Measurements from ENCODE around the gene NFATC2IP. TPM values are rescaled to one million over a fixed set of nuclear protein-coding genes. Genes with fewer than 3 reads are reported as not detected.

The NFATC2IP gene
- total RNA-seq, 2 experiments from 2014 or later = 113 to 120 TPM

DNA sequence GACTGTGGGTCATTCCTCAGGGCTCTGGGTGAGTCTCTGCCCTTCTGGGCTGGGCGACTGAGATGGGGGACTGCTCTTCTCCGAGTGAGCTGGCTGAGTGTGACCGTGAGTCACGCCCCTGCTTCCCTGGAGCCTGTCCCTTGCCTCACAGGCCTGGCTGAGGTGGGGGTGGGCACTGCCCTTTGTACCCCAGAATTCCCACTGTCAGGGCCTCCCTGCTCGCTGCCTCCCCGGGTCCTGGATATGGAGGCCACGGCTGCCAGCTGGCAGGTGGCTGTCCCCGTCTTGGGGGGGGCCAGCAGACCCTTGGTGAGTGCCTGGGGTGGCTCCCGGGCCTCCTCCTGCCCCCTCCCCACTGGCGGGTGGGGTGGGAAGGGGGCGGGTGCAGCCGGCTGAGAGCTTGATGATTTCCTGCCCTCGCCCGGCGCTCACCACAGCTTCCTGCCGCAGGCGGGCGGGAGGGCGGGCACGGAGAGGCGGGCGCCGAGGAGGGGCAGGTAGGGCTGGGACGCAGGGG, 33.9 kb downstream of the NFATC2IP start, which contains the start of gene LAT:
TSS of gene LAT (plus strand) at position 434 of the 517 bp plus-strand sequence. CDS start 366 bp downstream, outside the sequence.
- peak; percentile 62 for ATAC-seq
- ChIA-PET POLR2A (interaction anchor here (0.6 to 4.2 kb wide), 8 partner anchors 8 to 45 kb away, joined by 3 to 24 read pairs (median 8); partner anchors contain the start of gene NFATC2IP), CTCF (interaction anchor here (0.9 to 2.9 kb wide), 3 partner anchors 11 to 40 kb away, joined by 3 to 14 read pairs (median 7); partner anchors contain the start of gene SPNS1)
- Mint-ChIP-seq H3K9me3 (ENCODE audit: insufficient read depth) (peaks cover 11% of the 10 kb centered on the region), H3K27me3 (ENCODE audit: low read depth) (no peaks in the 10 kb centered on the region), H3K4me3 (peak within 1 kb of the TSS; percentile 100), H3K4me1 (ENCODE audit: low read depth) (peaks cover 51% of the 10 kb centered on the region), H3K36me3 (ENCODE audit: low read depth) (peaks cover 84% of the 10 kb centered on the region), H3K27ac (peak within 1 kb of the TSS; percentile 95)
- peak; percentile 86 for DNase-seq

DNA sequence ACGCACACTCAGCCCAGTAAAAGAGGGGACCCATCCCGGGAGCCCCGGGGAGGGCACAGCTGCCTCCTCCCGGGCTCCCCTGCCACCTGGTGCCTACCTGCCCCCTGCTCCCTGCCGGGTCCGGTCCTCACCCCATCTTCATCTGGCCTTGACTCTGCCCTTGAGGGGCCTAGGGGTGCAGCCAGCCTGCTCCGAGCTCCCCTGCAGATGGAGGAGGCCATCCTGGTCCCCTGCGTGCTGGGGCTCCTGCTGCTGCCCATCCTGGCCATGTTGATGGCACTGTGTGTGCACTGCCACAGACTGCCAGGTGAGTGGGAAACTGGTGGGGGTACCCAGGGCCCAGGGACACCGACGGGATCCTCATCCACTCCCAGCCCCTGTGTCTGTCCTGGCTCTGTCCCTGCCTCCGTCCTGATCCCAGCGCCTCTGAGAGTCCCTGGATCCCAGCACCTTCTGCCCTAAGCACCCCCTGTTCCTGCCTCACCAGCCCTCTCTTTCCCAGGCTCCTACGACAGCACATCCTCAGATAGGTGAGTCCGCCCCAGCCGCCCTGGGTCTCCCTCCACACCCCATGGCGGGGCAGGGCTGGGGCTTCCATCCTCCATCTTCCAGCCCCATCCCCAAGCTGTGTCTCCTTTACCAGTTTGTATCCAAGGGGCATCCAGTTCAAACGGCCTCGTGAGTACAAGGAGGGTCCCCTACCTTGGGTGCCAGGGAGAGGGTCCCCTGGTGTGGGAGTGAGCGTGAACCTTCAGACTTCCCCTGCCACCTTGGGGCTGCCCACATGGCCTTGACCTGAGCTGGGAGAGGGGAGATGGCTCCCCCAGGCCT, 34.7 kb downstream of the NFATC2IP start:
- POLR2A ChIA-PET = interaction anchor here (0.6 to 4.2 kb wide), 8 partner anchors 12 to 44 kb away, joined by 3 to 24 read pairs (median 10); partner anchors contain the start of gene NFATC2IP
- ATAC-seq (peak; percentile 31), DNase-seq (peak; percentile 33)
- H3K9me3 Mint-ChIP-seq (ENCODE audit: insufficient read depth) = peaks cover 11% of the 10 kb centered on the region
- peaks cover 92% of the 10 kb centered on the region for H3K36me3 Mint-ChIP-seq (ENCODE audit: low read depth)
- peaks cover 59% of the 10 kb centered on the region for H3K4me1 Mint-ChIP-seq (ENCODE audit: low read depth)
- H3K27ac Mint-ChIP-seq = peak overlapping the region; percentile 95
- CTCF ChIA-PET = interaction anchor here (2.0 to 3.0 kb wide), 4 partner anchors 8 to 39 kb away, joined by 7 to 17 read pairs (median 14); partner anchors contain the start of gene SPNS1
- no peaks in the 10 kb centered on the region for H3K27me3 Mint-ChIP-seq (ENCODE audit: low read depth)
- peak overlapping the region; percentile 100 for H3K4me3 Mint-ChIP-seq

DNA sequence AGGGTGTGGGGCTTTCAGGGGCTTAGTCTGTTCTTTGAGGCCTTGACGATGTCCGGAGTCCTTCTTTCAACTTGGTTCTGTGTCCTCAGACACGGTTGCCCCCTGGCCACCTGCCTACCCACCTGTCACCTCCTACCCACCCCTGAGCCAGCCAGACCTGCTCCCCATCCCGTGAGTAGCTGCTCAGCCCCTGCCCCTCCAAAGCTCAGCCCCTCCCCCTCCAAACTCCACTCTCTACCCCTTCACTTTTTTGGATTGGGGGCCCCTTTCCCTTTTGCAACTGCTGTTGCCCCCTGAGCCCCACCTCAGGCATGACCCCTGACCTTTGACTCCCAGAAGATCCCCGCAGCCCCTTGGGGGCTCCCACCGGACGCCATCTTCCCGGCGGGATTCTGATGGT, 35.3 kb downstream of the NFATC2IP start:
- peaks cover 94% of the 10 kb centered on the region for H3K36me3 Mint-ChIP-seq (ENCODE audit: low read depth)
- CTCF ChIA-PET = interaction anchor here (2.0 to 3.0 kb wide), 4 partner anchors 9 to 38 kb away, joined by 7 to 17 read pairs (median 14); partner anchors contain the start of gene SPNS1
- POLR2A ChIA-PET = interaction anchor here (0.6 to 4.2 kb wide), 6 partner anchors 12 to 140 kb away, joined by 3 to 24 read pairs (median 10); partner anchors contain the start of genes NFATC2IP and TUFM

DNA sequence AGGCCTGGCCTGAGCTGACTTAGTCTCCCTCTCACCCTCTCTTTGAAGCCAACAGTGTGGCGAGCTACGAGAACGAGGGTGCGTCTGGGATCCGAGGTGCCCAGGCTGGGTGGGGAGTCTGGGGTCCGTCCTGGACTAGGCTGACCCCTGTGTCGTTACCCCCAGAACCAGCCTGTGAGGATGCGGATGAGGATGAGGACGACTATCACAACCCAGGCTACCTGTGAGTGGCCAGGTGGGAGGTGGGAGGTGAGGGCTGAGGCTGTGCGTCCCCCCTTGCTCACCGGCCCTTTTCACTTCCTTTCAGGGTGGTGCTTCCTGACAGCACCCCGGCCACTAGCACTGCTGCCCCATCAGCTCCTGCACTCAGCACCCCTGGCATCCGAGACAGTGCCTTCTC, 35.8 kb downstream of the NFATC2IP start:
- ChIA-PET CTCF (interaction anchor here (0.8 to 3.0 kb wide), 7 partner anchors 9 to 41 kb away, joined by 4 to 17 read pairs (median 9); partner anchors contain the start of gene SPNS1), POLR2A (interaction anchor here (0.6 to 4.2 kb wide), 10 partner anchors 12 to 140 kb away, joined by 3 to 24 read pairs (median 10); partner anchors contain the start of genes NFATC2IP, SPNS1 and TUFM)
- H3K9me3 Mint-ChIP-seq (ENCODE audit: insufficient read depth) = peaks cover 11% of the 10 kb centered on the region
- peak overlapping the region; percentile 95 for H3K27ac Mint-ChIP-seq
- H3K36me3 Mint-ChIP-seq (ENCODE audit: low read depth) = peaks cover 93% of the 10 kb centered on the region
- H3K4me3 Mint-ChIP-seq = peak overlapping the region; percentile 100
- no peak for ATAC-seq
- peak; percentile 34 for DNase-seq
- H3K4me1 Mint-ChIP-seq (ENCODE audit: low read depth) = peaks cover 66% of the 10 kb centered on the region
- no peaks in the 10 kb centered on the region for H3K27me3 Mint-ChIP-seq (ENCODE audit: low read depth)

More for the DNA sequence above, 35.3 kb downstream of the NFATC2IP start:
- Mint-ChIP-seq H3K9me3 (ENCODE audit: insufficient read depth) (peaks cover 11% of the 10 kb centered on the region), H3K27me3 (ENCODE audit: low read depth) (no peaks in the 10 kb centered on the region), H3K4me3 (peak overlapping the region; percentile 100), H3K4me1 (ENCODE audit: low read depth) (peaks cover 63% of the 10 kb centered on the region), H3K27ac (peak overlapping the region; percentile 95)
- peak; percentile 31 for DNase-seq
- ATAC-seq = no peak

DNA sequence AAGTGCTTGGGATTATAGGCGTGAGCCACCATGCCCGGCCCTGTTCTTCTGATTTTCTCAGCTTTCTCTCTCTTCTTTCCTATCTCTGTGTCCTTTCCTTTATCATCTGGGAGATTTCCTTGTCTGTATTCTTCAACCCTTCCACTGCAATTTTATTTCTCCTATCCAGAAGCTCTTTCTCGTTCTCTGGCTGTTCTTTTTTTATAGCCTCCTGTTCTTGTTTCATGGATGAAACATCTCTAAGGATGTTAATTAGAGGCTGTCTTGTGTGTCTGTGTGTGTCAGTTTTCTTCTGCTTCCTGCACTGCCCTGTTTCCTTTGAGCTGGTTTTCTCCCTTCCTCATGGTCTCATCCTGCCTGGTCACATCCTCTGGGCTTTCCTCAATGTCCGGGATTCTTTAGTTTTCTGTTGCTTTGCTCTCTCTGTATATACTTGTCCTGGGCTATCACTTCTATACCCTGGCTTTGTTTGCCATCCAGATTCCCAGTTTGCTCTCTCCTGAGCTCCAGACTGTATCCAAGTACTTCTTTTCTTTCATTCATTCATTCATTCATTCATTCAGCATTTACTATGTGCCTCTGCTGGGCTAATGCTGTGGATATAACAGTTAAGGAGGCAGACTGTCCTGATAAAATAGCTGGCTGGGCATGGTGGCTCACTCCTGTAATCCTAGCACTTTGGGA, 36.6 kb downstream of the NFATC2IP start:
- no peak for DNase-seq
- ChIA-PET POLR2A (interaction anchor here (0.7 to 4.2 kb wide), 9 partner anchors 13 to 124 kb away, joined by 3 to 24 read pairs (median 7); partner anchors contain the start of genes NFATC2IP and SPNS1), CTCF (interaction anchor here (0.8 to 3.0 kb wide), 7 partner anchors 10 to 42 kb away, joined by 4 to 17 read pairs (median 9); partner anchors contain the start of gene SPNS1)
- H3K27me3 Mint-ChIP-seq (ENCODE audit: low read depth) = no peaks in the 10 kb centered on the region
- peaks cover 7% of the 10 kb centered on the region for H3K9me3 Mint-ChIP-seq (ENCODE audit: insufficient read depth)
- peaks cover 65% of the 10 kb centered on the region for H3K4me1 Mint-ChIP-seq (ENCODE audit: low read depth)
- no peak for ATAC-seq
- peaks cover 91% of the 10 kb centered on the region for H3K36me3 Mint-ChIP-seq (ENCODE audit: low read depth)
- H3K27ac Mint-ChIP-seq = peak overlapping the region; percentile 95
- H3K4me3 Mint-ChIP-seq = peak overlapping the region; percentile 100

DNA sequence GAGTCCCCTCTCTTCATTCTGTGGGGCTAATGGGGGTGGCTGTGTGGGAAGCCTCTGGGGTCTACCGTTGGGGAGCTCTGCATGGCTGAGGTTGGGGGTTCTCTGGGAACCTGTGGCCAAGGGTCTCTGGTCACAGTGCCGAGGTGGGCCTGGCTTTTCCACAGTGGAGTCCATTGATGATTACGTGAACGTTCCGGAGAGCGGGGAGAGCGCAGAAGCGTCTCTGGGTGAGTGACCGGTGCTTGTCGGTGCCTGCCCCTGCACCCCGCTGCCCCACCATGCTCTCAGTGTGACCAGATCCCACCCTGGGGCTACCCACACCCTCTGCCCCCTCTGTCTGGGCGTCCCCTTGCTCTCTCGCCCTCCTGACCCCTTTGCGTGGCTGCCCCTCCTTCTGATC, 38.6 kb downstream of the NFATC2IP start:
- Mint-ChIP-seq H3K4me3 (peak overlapping the region; percentile 100), H3K36me3 (ENCODE audit: low read depth) (peaks cover 73% of the 10 kb centered on the region), H3K27me3 (ENCODE audit: low read depth) (no peaks in the 10 kb centered on the region), H3K4me1 (ENCODE audit: low read depth) (peaks cover 48% of the 10 kb centered on the region), H3K27ac (peak overlapping the region; percentile 95), H3K9me3 (ENCODE audit: insufficient read depth) (peaks cover 7% of the 10 kb centered on the region)
- DNase-seq = no peak
- no peak for ATAC-seq
- POLR2A ChIA-PET = interaction anchor here (0.6 to 2.8 kb wide), 8 partner anchors 12 to 53 kb away, joined by 3 to 13 read pairs (median 6); partner anchors contain the start of gene SPNS1
- CTCF ChIA-PET = interaction anchor here (1.3 to 2.3 kb wide), 2 partner anchors 10 to 20 kb away, joined by 3 to 8 read pairs; no protein-coding TSS in a partner anchor

DNA sequence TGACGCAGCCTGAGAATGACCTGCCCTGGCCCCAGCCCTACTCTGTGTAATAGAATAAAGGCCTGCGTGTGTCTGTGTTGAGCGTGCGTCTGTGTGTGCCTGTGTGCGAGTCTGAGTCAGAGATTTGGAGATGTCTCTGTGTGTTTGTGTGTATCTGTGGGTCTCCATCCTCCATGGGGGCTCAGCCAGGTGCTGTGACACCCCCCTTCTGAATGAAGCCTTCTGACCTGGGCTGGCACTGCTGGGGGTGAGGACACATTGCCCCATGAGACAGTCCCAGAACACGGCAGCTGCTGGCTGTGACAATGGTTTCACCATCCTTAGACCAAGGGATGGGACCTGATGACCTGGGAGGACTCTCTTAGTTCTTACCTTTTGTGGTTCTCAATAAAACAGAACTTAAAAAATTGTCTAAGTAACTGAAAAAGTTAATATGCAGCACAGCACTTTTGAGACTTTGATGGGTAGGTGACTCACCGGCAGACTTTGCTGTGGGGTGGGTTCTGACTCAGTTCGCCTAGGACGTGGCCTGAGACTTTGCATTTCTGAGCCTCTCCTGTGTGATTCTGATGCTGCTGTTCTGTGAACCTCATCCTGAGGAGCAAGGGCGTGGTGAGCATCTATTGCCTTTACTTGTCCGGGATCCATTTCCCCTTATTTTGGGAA, 39.8 kb downstream of the NFATC2IP start:
- Mint-ChIP-seq H3K27ac (peak overlapping the region; percentile 95), H3K36me3 (ENCODE audit: low read depth) (peaks cover 67% of the 10 kb centered on the region), H3K4me1 (ENCODE audit: low read depth) (peaks cover 46% of the 10 kb centered on the region), H3K27me3 (ENCODE audit: low read depth) (no peaks in the 10 kb centered on the region), H3K4me3 (peak overlapping the region; percentile 100), H3K9me3 (ENCODE audit: insufficient read depth) (peaks cover 7% of the 10 kb centered on the region)
- CTCF ChIA-PET = interaction anchor here (1.3 to 2.3 kb wide), 2 partner anchors 9 to 19 kb away, joined by 3 to 8 read pairs; no protein-coding TSS in a partner anchor
- peak; percentile 59 for ATAC-seq
- POLR2A ChIA-PET = interaction anchor here (0.9 to 1.1 kb wide), 4 partner anchors 17 to 39 kb away, joined by 3 to 7 read pairs (median 4); no protein-coding TSS in a partner anchor
- DNase-seq = peak; percentile 69

DNA sequence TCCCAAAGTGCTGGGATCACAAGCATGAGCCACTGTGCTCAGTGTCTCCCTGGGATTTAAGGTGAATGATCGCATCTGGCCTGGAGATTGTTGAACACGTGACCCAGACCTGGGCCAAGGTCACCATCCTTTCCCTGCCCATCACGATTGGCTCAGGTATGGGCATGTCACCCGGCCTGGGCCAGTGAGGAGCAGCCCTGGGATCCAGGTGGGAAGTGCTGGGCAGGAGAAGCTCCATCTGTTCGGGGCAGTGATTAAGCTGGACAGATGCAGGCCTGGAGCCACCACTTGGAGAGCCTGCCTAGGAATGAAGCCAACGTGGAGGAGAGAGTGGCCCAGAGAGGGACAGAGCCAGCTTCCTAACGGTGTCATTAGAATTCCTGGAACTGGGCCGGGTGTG, 41.0 kb downstream of the NFATC2IP start:
- ChIA-PET POLR2A (interaction anchor here (0.9 to 1.1 kb wide), 3 partner anchors 16 to 32 kb away, joined by 3 to 4 read pairs (median 3); no protein-coding TSS in a partner anchor), CTCF (no interaction called here)
- no peaks in the 10 kb centered on the region for H3K27me3 Mint-ChIP-seq (ENCODE audit: low read depth)
- ATAC-seq (no peak), DNase-seq (no peak)
- peaks cover 7% of the 10 kb centered on the region for H3K9me3 Mint-ChIP-seq (ENCODE audit: insufficient read depth)
- H3K4me3 Mint-ChIP-seq = no peak overlapping the region
- no peak overlapping the region for H3K27ac Mint-ChIP-seq
- peaks cover 46% of the 10 kb centered on the region for H3K4me1 Mint-ChIP-seq (ENCODE audit: low read depth)
- H3K36me3 Mint-ChIP-seq (ENCODE audit: low read depth) = peaks cover 55% of the 10 kb centered on the region

DNA sequence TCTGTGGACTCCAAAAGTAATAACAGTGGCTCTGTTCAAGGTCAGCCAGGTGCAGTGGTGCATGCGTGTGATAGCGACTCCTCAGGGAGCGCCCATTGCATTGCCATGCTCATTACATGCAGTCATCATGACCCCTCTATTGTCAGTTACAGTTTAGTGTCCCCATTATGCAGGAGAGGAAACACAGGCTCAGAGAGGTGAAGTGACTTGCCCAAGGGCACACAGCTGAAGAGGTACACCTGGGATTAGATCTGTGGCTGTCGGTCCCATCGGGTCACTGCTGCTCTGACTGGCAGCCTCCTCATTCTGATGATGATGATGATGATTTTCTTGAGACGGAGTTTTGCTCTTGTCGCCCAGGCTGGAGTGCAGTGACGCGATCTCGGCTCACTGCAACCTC, 41.8 kb downstream of the NFATC2IP start:
- ChIA-PET CTCF (no interaction called here), POLR2A (interaction anchor here (0.9 to 1.4 kb wide), 3 partner anchors 8 to 37 kb away, joined by 3 to 6 read pairs (median 4); no protein-coding TSS in a partner anchor)
- Mint-ChIP-seq H3K27me3 (ENCODE audit: low read depth) (no peaks in the 10 kb centered on the region), H3K4me1 (ENCODE audit: low read depth) (peaks cover 40% of the 10 kb centered on the region), H3K4me3 (no peak overlapping the region), H3K36me3 (ENCODE audit: low read depth) (peaks cover 47% of the 10 kb centered on the region), H3K9me3 (ENCODE audit: insufficient read depth) (peaks cover 1% of the 10 kb centered on the region), H3K27ac (peak overlapping the region; percentile 57)
- DNase-seq = no peak
- ATAC-seq = no peak

DNA sequence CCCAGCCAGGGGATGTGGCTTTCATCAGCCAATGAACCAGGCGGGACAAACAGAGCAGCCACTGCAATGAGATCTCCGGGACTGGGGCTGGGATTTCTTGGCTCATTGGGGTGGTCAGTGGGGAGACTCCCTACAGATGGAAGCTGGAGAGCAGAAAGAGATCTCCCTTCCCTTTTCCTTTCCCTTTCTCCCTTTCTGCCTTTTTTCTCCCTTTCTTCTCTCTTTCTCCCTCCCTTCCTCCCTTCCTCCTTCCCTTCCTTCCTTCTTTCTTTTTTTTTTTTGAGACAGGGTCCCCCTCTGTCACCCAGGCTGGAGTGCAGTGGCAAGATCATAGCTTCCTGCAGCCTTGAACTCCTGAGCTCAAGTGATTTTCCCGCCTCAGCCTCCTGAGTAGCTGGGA, 48.1 kb downstream of the NFATC2IP start:
- ATAC-seq (no peak), DNase-seq (no peak)
- Mint-ChIP-seq H3K4me3 (no peak overlapping the region), H3K36me3 (ENCODE audit: low read depth) (no peaks in the 10 kb centered on the region), H3K9me3 (ENCODE audit: insufficient read depth) (no peaks in the 10 kb centered on the region), H3K27ac (no peak overlapping the region), H3K27me3 (ENCODE audit: low read depth) (no peaks in the 10 kb centered on the region), H3K4me1 (ENCODE audit: low read depth) (peaks cover 10% of the 10 kb centered on the region)
- ChIA-PET CTCF (no interaction called here), POLR2A (interaction anchor here (1.3 kb wide), 1 partner anchor 31 kb away, joined by 3 read pairs; no protein-coding TSS in a partner anchor)

Data from activated CD8-positive, alpha-beta T cell treated with anti-CD3 and anti-CD28 coated beads, Interleukin-2, amount 10 ng/mL, durations not matched to agents 7 days and 5 days (primary cell).